GM03348 (cell line): Measurements from ENCODE around the gene SERTM2.

Experiments
- DNase-seq: peaks from one replicate; pipeline ENCODE4 v3.0.0; 2012; ENCODE audit warnings: low spot score

The SERTM2 gene

DNA sequence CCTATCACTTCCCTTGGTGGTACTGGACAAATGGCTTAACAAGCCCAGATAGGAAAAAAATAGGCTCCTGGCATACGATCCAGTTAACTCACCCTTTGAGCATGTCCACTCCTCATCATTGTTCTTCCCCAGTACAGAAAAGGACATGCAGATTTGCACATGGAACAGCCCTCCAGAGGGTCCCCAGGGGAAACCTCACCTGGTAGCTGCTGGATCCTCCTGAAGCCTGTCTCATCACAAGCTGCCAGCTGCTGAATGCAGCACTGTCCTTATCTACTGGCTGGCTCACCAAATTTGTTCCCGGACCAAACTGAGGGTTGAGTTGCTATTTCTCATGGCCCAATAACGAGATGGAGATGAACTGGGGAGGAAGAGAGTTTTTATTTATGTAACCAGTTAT, 49.4 kb downstream of the SERTM2 start:
- DNase-seq: no peak

DNA sequence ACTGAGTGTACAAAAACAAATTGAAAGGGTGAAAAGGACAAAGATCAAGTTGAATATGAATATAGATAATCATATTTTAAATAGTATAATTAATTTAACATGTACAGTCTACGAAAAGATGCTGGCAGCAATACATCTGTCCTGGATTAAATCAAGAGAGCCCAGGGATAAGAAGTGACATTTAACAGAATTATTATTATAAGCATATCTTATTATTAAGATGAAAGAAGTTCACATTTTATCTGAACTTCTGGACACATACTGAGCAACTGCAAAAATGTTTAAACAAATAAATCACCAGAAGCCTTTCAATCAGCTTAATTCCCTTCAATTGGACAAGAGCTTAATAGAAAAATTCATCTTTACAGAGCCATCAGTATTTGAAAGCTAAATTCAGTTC, 50.4 kb downstream of the SERTM2 start:
- DNase-seq: no peak

DNA sequence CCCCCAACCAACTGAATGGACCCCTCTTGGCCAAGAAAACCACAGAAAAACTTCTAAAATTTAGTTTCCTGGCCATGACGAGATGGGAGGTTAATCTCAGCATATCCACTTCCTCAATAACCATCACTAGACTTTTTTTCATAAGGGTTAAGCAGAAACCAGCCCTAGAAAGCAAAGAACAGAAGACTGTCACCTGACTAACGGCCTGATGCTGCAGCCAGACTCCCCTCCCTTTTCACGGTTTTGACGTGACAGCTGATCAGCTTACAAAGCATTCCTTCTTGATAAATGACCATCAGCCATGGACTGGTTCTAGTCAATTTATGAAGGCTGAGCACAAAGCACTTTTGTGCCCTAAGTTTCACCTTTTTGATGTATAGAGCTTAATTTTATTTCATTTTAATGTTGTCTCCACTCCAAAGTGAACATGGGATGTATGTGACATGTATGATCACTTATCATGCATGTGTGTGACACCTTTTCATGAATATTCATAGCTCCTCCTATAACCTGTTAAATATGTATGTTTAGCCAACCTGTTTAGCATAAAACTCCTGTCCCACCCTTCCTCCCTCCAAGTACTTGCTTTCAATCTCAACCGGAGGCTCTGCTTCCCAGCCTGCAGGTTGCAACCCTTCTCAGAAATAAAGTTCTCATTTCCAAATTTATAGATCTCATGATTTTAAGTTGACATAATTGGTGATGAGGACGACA, 56.3 kb downstream of the SERTM2 start:
- no peak for DNase-seq

DNA sequence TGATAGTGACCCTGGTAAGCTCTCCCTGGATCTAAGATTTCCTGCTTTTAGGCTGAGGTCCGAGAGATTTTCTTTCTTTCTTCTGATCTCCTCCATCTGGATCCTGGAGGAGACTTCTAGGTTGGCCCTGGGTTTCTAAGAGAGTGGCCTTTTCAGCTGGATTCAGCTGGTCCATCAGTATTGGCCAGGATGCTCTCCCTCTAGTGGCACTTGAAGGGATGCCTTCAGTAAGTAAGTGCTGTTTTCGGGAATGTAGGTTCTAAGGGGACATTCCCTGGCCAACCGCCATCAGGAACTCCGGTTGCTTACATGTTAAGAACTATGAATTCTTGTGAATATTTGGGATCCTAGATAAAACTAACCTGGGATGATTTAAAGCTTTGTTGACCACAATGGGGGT, 56.9 kb downstream of the SERTM2 start:
- peak; percentile 2 for DNase-seq

DNA sequence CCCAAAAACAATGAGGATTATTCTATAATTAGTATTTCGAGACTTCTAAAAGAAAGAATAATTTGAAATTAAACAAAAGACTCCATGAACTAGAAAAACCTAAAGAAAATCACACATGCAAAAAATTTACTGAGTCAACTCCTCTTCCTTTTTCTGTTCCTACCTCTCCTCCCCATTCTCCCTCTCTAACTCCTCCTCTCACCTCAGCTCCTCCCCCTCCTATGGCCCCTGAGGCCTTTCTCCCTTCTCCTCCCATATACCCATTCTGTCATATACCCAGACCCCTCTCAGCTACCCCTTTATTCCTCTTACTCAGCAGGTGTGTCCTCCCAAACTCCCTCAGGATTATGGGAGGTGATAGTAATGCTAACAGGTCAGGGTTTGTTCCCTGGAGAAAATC, 57.4 kb downstream of the SERTM2 start:
- no peak for DNase-seq
